Neural cell (in vitro differentiated cells): Measurements from ENCODE around the gene FUNDC2. TPM values are rescaled to one million over a fixed set of nuclear protein-coding genes. Genes with fewer than 3 reads are reported as not detected.

Experiments
- H2AFZ ChIP-seq: fragments of 200-600, 300-800 bp; sonication (generic), shearing (Covaris generic); 2 replicates; pipeline ENCODE4 v1.6.0; 2014; ENCODE audit warnings: low read depth, mild to moderate bottlenecking, antibody characterized with exemption, low read length, moderate library complexity
- H3F3A ChIP-seq: fragments of 200-600 bp; shearing (Covaris generic); 2 replicates; pipeline ENCODE4 v1.6.1; 2016; ENCODE audit warnings: mild to moderate bottlenecking, moderate library complexity, mixed read lengths, antibody characterized with exemption, low read length; ENCODE audit not compliant: insufficient read depth, poor library complexity, severe bottlenecking
- H3K27ac ChIP-seq: fragments of 200-600, 300-800 bp; sonication (generic), shearing (Covaris generic); 2 replicates; pipeline ENCODE4 v1.5.1; 2014; ENCODE audit warnings: mild to moderate bottlenecking, low read length, moderate library complexity
- H3K27me3 ChIP-seq: fragments of 300-800, 200-600 bp; sonication (generic), shearing (Covaris generic); 2 replicates; pipeline ENCODE4 v1.6.0; 2014; ENCODE audit warnings: mild to moderate bottlenecking, low read depth, low read length, moderate library complexity; ENCODE audit not compliant: insufficient read depth
- H3K36me3 ChIP-seq: fragments of 300-800, 200-600 bp; sonication (generic), shearing (Covaris generic); 2 replicates; pipeline ENCODE4 v1.5.1; 2014; ENCODE audit warnings: mild to moderate bottlenecking, antibody characterized with exemption, low read length, moderate library complexity; ENCODE audit not compliant: insufficient read depth
- H3K4me2 ChIP-seq: fragments of 300-800, 200-600 bp; sonication (generic), shearing (Covaris generic); 2 replicates; pipeline ENCODE4 v1.6.0; 2014; ENCODE audit warnings: mild to moderate bottlenecking, low read length
- H3K4me3 ChIP-seq: fragments of 300-800, 200-600 bp; sonication (generic), shearing (Covaris generic); 2 replicates; pipeline ENCODE4 v1.5.1; 2014; ENCODE audit warnings: mild to moderate bottlenecking, low read length, moderate library complexity
- H3K79me2 ChIP-seq: fragments of 200-600 bp; shearing (Covaris generic); replicated peaks from 2 replicates; pipeline ENCODE4 v1.6.0; 2014; ENCODE audit warnings: mild to moderate bottlenecking, low read length, moderate library complexity; ENCODE audit not compliant: insufficient read depth
- H3K9ac ChIP-seq: fragments of 300-800, 200-600 bp; sonication (generic), shearing (Covaris generic); 2 replicates; pipeline ENCODE4 v1.6.1; 2016; ENCODE audit warnings: mild to moderate bottlenecking, low read length, mixed read lengths
- H3K9me2 ChIP-seq: fragments of 200-600 bp; shearing (Covaris generic); 2 replicates; pipeline ENCODE4 v1.6.1; 2016; ENCODE audit warnings: mild to moderate bottlenecking, low read length, mixed read lengths; ENCODE audit not compliant: insufficient read depth
- H3K9me3 ChIP-seq: fragments of 200-600, 300-800 bp; sonication (generic), shearing (Covaris generic); 2 replicates; pipeline ENCODE4 v1.6.1; 2016; ENCODE audit warnings: mild to moderate bottlenecking, mixed run types, low read length, moderate library complexity, mixed read lengths
- H4K20me1 ChIP-seq: fragments of 200-600 bp; shearing (Covaris generic); 2 replicates; pipeline ENCODE4 v1.6.1; 2016; ENCODE audit warnings: mild to moderate bottlenecking, mixed run types; ENCODE audit not compliant: insufficient read depth
- EP300 ChIP-seq: fragments of 450-650 bp; conservative IDR thresholded peaks from 2 replicates; pipeline ENCODE4 v1.6.1; 2014; ENCODE audit warnings: antibody characterized with exemption, mild to moderate bottlenecking, moderate library complexity; ENCODE audit not compliant: poor library complexity, severe bottlenecking
- EZH2 ChIP-seq: fragments of 200-600, 300-800 bp; shearing (Covaris generic), sonication (generic); IDR thresholded peaks from 2 replicates; pipeline ENCODE4 v1.6.1; 2014; ENCODE audit warnings: antibody characterized with exemption, low read length, borderline replicate concordance, mild to moderate bottlenecking; ENCODE audit not compliant: insufficient read depth, poor library complexity, severe bottlenecking
- MXI1 ChIP-seq: fragments of 450-650 bp; conservative IDR thresholded peaks from 2 replicates; pipeline ENCODE4 v1.6.1; 2014; ENCODE audit warnings: antibody characterized with exemption, mild to moderate bottlenecking; ENCODE audit not compliant: poor library complexity, severe bottlenecking
- POLR2AphosphoS5 ChIP-seq: IDR thresholded peaks from 2 replicates; pipeline ENCODE4 v1.6.1; 2012
- RAD21 ChIP-seq: fragments of 450-650 bp; conservative IDR thresholded peaks from 2 replicates; pipeline ENCODE4 v1.6.1; 2014; ENCODE audit warnings: antibody characterized with exemption, mild to moderate bottlenecking, moderate library complexity
- SMC3 ChIP-seq: fragments of 450-650 bp; conservative IDR thresholded peaks from 2 replicates; pipeline ENCODE4 v1.6.1; 2014; ENCODE audit warnings: antibody characterized with exemption, mild to moderate bottlenecking, moderate library complexity; ENCODE audit not compliant: poor library complexity
- TAF1 ChIP-seq: IDR thresholded peaks from 2 replicates; pipeline ENCODE4 v1.6.1; 2012; ENCODE audit warnings: low read depth
- polyA plus RNA-seq: library from polyadenylated mRNA; depleted of rRNA; stranded (reverse); fragments of >200 nt; gene quantifications from 2 replicates; pipeline ENCODE4 v1.2.3, GENCODE V29; 2014
- TF ChIP-seq, protein P1 (sequence below): fragments of 450-650 bp; IDR thresholded peaks from 2 replicates; pipeline ENCODE4 v1.5.1; 2014; ENCODE audit warnings: antibody characterized with exemption, mild to moderate bottlenecking, moderate library complexity; ENCODE audit not compliant: poor library complexity, severe bottlenecking
- TF ChIP-seq, protein P2 (sequence below): IDR thresholded peaks from 2 replicates; pipeline ENCODE4 v1.6.1; 2012; ENCODE audit warnings: borderline replicate concordance

The FUNDC2 gene
- polyA plus RNA-seq, 1 donor from 2014 or later: 139 TPM

DNA sequence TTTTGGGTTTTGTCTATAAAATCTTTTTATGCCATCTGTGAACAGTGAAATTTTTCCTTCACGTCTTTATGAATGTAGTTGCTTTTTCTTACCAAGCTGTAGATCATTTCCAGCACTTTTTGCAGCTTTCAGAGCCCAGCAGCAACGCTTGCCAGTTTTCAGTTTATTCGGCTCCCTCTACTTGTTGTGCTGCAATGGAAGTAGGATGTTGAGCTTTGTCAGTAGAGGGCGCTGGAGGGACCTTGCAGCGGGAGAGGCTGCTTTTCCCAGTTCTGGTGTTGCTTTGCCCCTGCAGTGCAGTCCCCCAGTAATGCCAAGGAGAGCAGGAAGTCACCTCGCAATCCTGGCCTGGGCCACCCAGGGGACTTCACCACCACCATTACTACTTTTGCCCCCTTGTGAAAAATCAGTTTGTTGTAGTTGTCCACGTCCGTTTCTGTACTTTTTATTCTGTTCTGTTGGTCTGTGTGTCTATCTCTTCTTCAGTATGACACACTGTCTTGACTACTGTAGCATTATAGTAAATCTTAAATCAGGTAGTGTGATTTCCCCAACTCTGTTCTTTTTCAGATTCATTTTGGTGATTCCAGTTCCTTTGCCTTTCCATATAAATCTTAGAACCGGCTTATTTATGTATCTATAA is 22.5 kb downstream of the FUNDC2 start:
- H3K9me2 ChIP-seq: no peaks in the 10 kb centered on the region
- TF ChIP-seq MXI1 (no peak), RAD21 (no peak), POLR2AphosphoS5 (no peak), EP300 (no peak), SMC3 (no peak), EZH2 (no peak), TAF1 (no peak)
- TF ChIP-seq, protein P1, sequence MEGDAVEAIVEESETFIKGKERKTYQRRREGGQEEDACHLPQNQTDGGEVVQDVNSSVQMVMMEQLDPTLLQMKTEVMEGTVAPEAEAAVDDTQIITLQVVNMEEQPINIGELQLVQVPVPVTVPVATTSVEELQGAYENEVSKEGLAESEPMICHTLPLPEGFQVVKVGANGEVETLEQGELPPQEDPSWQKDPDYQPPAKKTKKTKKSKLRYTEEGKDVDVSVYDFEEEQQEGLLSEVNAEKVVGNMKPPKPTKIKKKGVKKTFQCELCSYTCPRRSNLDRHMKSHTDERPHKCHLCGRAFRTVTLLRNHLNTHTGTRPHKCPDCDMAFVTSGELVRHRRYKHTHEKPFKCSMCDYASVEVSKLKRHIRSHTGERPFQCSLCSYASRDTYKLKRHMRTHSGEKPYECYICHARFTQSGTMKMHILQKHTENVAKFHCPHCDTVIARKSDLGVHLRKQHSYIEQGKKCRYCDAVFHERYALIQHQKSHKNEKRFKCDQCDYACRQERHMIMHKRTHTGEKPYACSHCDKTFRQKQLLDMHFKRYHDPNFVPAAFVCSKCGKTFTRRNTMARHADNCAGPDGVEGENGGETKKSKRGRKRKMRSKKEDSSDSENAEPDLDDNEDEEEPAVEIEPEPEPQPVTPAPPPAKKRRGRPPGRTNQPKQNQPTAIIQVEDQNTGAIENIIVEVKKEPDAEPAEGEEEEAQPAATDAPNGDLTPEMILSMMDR: no peak
- TF ChIP-seq, protein P2, sequence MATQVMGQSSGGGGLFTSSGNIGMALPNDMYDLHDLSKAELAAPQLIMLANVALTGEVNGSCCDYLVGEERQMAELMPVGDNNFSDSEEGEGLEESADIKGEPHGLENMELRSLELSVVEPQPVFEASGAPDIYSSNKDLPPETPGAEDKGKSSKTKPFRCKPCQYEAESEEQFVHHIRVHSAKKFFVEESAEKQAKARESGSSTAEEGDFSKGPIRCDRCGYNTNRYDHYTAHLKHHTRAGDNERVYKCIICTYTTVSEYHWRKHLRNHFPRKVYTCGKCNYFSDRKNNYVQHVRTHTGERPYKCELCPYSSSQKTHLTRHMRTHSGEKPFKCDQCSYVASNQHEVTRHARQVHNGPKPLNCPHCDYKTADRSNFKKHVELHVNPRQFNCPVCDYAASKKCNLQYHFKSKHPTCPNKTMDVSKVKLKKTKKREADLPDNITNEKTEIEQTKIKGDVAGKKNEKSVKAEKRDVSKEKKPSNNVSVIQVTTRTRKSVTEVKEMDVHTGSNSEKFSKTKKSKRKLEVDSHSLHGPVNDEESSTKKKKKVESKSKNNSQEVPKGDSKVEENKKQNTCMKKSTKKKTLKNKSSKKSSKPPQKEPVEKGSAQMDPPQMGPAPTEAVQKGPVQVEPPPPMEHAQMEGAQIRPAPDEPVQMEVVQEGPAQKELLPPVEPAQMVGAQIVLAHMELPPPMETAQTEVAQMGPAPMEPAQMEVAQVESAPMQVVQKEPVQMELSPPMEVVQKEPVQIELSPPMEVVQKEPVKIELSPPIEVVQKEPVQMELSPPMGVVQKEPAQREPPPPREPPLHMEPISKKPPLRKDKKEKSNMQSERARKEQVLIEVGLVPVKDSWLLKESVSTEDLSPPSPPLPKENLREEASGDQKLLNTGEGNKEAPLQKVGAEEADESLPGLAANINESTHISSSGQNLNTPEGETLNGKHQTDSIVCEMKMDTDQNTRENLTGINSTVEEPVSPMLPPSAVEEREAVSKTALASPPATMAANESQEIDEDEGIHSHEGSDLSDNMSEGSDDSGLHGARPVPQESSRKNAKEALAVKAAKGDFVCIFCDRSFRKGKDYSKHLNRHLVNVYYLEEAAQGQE: no peak
- H2AFZ ChIP-seq: no peak overlapping the region
- H3K27me3 ChIP-seq: no peaks in the 10 kb centered on the region
- H3K9ac ChIP-seq: no peak overlapping the region
- H3K9me3 ChIP-seq: no peaks in the 10 kb centered on the region
- no peak overlapping the region for H3K4me3 ChIP-seq
- no peaks in the 10 kb centered on the region for H3K36me3 ChIP-seq
- no peak overlapping the region for H3K4me2 ChIP-seq
- no peaks in the 10 kb centered on the region for H4K20me1 ChIP-seq
- no peaks in the 10 kb centered on the region for H3F3A ChIP-seq
- H3K27ac ChIP-seq: no peak overlapping the region
- no peaks in the 10 kb centered on the region for H3K79me2 ChIP-seq

DNA sequence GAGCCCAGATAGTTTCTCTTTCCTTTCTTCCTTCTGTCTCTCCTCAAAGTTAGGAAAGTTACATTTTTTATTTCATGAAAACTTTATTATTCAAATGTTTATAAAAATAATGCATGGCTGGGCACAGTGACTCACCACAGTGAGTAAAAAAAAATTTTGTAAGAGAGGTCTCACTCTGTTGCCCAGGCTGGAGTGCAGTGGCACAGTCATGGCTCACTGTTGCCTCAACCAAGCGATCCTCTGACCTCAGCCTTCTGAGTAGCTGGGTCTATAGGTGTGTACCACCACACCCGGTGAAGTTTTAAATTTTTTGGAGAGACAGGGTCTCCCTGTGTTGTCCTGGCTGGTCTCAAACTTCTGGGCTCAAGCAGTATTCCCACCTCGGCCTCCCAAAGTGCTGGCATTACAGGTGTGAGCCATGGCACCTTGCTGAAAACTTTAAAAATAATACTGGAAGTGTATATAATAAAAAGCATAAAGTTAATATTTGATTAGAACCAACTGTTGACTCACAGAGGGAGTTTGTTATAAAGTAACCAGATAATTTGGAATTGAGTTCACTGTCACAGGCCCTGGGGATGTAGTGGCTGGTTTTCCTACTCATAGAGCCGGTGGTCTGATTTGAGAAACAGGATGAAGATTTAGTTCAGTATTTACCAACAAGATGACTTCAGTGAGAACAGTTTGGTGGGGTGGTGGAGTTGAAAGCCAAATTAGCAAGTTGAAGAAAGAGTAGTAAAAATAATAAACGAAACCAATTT is 26.3 kb downstream of the FUNDC2 start:
- no peak overlapping the region for H3K27ac ChIP-seq
- H3F3A ChIP-seq: no peaks in the 10 kb centered on the region
- no peaks in the 10 kb centered on the region for H3K36me3 ChIP-seq
- no peaks in the 10 kb centered on the region for H3K9me3 ChIP-seq
- H3K27me3 ChIP-seq: no peaks in the 10 kb centered on the region
- TF ChIP-seq, protein P2: no peak
- TF ChIP-seq MXI1: no peak
- TF ChIP-seq, protein P1: no peak
- H3K4me3 ChIP-seq: no peak overlapping the region
- no peaks in the 10 kb centered on the region for H3K79me2 ChIP-seq
- H4K20me1 ChIP-seq: no peaks in the 10 kb centered on the region
- no peak overlapping the region for H3K9ac ChIP-seq
- H2AFZ ChIP-seq: no peak overlapping the region
- H3K4me2 ChIP-seq: no peak overlapping the region
- H3K9me2 ChIP-seq: no peaks in the 10 kb centered on the region
